ENCODE results near the gene JUN.

Gene JUN

GRCh38 chr1:58754683-58755467 lies 29.0 kb downstream of the JUN start:
- DNase-seq = no peak

- DNase-seq = peak in 1 of 3 experiments; percentile 26
Observed at GRCh38 chr1:58754073-58754613, 29.7 kb downstream of the JUN start.

GRCh38 chr1:58753431-58753866 lies 30.4 kb downstream of the JUN start:
- DNase-seq = no peak

- no peak for DNase-seq
Observed at GRCh38 chr1:58749646-58750045, 34.2 kb downstream of the JUN start.

- DNase-seq = peak in 2 of 3 experiments; percentile 74 to 92
Observed at GRCh38 chr1:58748666-58749065, 35.2 kb downstream of the JUN start.

- no peak for DNase-seq
Observed at GRCh38 chr1:58746757-58747156, 37.1 kb downstream of the JUN start.

- no peak for DNase-seq
Observed at GRCh38 chr1:58746182-58746581, 37.7 kb downstream of the JUN start.

GRCh38 chr1:58745666-58746065 lies 38.2 kb downstream of the JUN start:
- DNase-seq = no peak

GRCh38 chr1:58745117-58745516 lies 38.7 kb downstream of the JUN start:
- DNase-seq = no peak

- DNase-seq = peak in 1 of 3 experiments; percentile 46
Observed at GRCh38 chr1:58741678-58742553, 41.9 kb downstream of the JUN start.

- peak; percentile 54 to 79 (median 72) for DNase-seq
Observed at GRCh38 chr1:58739856-58740466, 43.9 kb downstream of the JUN start.

GRCh38 chr1:58738876-58739275 lies 45.0 kb downstream of the JUN start:
- no peak for DNase-seq

GRCh38 chr1:58735586-58735985 lies 48.3 kb downstream of the JUN start:
- no peak for DNase-seq

- DNase-seq = no peak
Observed at GRCh38 chr1:58734630-58735029, 49.2 kb downstream of the JUN start.

- no peak for DNase-seq
Observed at GRCh38 chr1:58732087-58732775, 51.6 kb downstream of the JUN start.
